Body of pancreas (tissue), 4 donors: ENCODE results near the gene PASK. TPM values are rescaled to one million over a fixed set of nuclear protein-coding genes. Genes with fewer than 3 reads are reported as not detected.

ENCODE experiments used
- ATAC-seq: fragments of 150-250 bp; one replicate; pipeline ENCODE4 v1.9.1; 2016
- DNase-seq, 4 donors: peaks; one replicate each; pipeline ENCODE4 v3.0.0-alpha.2; 2019
- H3K27ac ChIP-seq, 4 donors: fragments of 200-600 bp; sonication (generic); 1 replicate in 3 of 4; 2 replicates in 1 of 4; pipeline versions ENCODE4 v1.5.1 to v1.6.1; 2016 to 2019; ENCODE audit warnings: mild to moderate bottlenecking in 1 of 4, mixed read lengths in 1 of 4, moderate library complexity in 1 of 4
- H3K27me3 ChIP-seq, 2 donors: fragments of 200-600 bp; sonication (generic); one replicate each; pipeline ENCODE4 v1.6.0; 2016; ENCODE audit warnings: mild to moderate bottlenecking in 1 of 2
- H3K36me3 ChIP-seq, 2 donors: fragments of 200-600 bp; sonication (generic); replicated peaks in 1 of 2; 2 replicates each; pipeline ENCODE4 v1.5.1; 2016; ENCODE audit warnings: low read depth in 2 of 2; ENCODE audit not compliant: insufficient read depth in 1 of 2
- H3K4me1 ChIP-seq: fragments of 200-600 bp; sonication (generic); one replicate; pipeline ENCODE4 v1.6.0; 2016
- H3K4me3 ChIP-seq, 2 donors: fragments of 200-600 bp; sonication (generic); 1 replicate in 1 of 2; 2 replicates in 1 of 2; pipeline ENCODE4 v1.5.1; 2016 to 2019
- H3K9me3 ChIP-seq, 3 donors: fragments of 200-600 bp; sonication (generic); 1 replicate in 2 of 3; 2 replicates in 1 of 3; pipeline ENCODE4 v1.5.1; 2016
- CTCF ChIP-seq, 7 experiments: fragments of 450-650 bp in 4 of 7; fragments of 200-600 bp in 3 of 7; sonication (generic) in 3 of 7; IDR thresholded peaks; one replicate each; pipeline ENCODE4 v1.5.1; 2016 to 2019; ENCODE audit warnings: antibody characterized with exemption in 7 of 7
- POLR2A ChIP-seq, 3 donors: fragments of 450-650 bp; IDR thresholded peaks; one replicate each; pipeline ENCODE4 v1.6.1; 2016; ENCODE audit warnings: antibody characterized with exemption in 3 of 3, mild to moderate bottlenecking in 2 of 3
- WGBS, 2 donors: methylation state at CpG; one replicate each; pipeline ENCODE4 v1.1.5; 2017; 5-methylcytosine and 5-hydroxymethylcytosine counted together
- intact Hi-C: fragments of 100-400 bp; cut with DNase I; formaldehyde crosslinking; loops from one replicate; pipeline ENCODE4 v1.15.1; 2023
- total RNA-seq, 2 donors: library from RNA; depleted of rRNA; stranded (reverse); fragments of >200 nt; gene quantifications; one replicate each; pipeline ENCODE4 v1.1.0, GENCODE V29; 2016

PASK gene
- total RNA-seq, 2 donors from 2014 or later, result 7.5 to 15.8 TPM

GRCh38 chr2:241138471-241138870 lies 10.8 kb downstream of the PASK start:
- intact Hi-C loops, result no loop called here
- whole genome bisulfite sequencing, 2 donors, result 94 to 96% methylated on average over 14 to 16 of the region's 16 CpGs
- no peak for ATAC-seq
- H3K27ac ChIP-seq, result no peak overlapping the region
- H3K27me3 ChIP-seq, result no peaks in the 10 kb centered on the region
- TF ChIP-seq POLR2A (IDR thresholded peaks at IDR 0.05) (no peak), CTCF (IDR thresholded peaks at IDR 0.05) (no peak)
- H3K4me1 ChIP-seq, result no peaks in the 10 kb centered on the region
- H3K36me3 ChIP-seq, result peaks cover 0 to 5% of the 10 kb centered on the region in 2 donors
- no peak overlapping the region for H3K4me3 ChIP-seq
- no peaks in the 10 kb centered on the region for H3K9me3 ChIP-seq
- no peak for DNase-seq

- H3K36me3 ChIP-seq, result peaks cover 0 to 5% of the 10 kb centered on the region in 2 donors
- WGBS, 2 donors, result 90 to 92% methylated on average over 15 to 22 of the region's 24 CpGs
- no peak for ATAC-seq
These were observed 11.7 kb downstream of the PASK start for GRCh38 chr2:241137276-241138190.

GRCh38 chr2:241136661-241137260 lies 12.5 kb downstream of the PASK start:
- Histone ChIP-seq H3K9me3 (no peaks in the 10 kb centered on the region), H3K27me3 (no peaks in the 10 kb centered on the region), H3K36me3 (peaks cover 0 to 5% of the 10 kb centered on the region in 2 donors), H3K4me1 (no peaks in the 10 kb centered on the region), H3K4me3 (no peak overlapping the region), H3K27ac (no peak overlapping the region)
- TF ChIP-seq CTCF (IDR thresholded peaks at IDR 0.05), result no peak
- no peak for TF ChIP-seq POLR2A (IDR thresholded peaks at IDR 0.05)
- WGBS, 2 donors, result 89 to 96% methylated on average over 13 to 15 of the region's 25 CpGs
- ATAC-seq (no peak), DNase-seq (no peak)
- intact Hi-C loops, result no loop called here

More at GRCh38 chr2:241137276-241138190, 11.7 kb downstream of the PASK start:
- Histone ChIP-seq H3K4me1 (no peaks in the 10 kb centered on the region), H3K4me3 (no peak overlapping the region), H3K27ac (no peak overlapping the region), H3K27me3 (no peaks in the 10 kb centered on the region), H3K9me3 (no peaks in the 10 kb centered on the region)
- TF ChIP-seq CTCF (IDR thresholded peaks at IDR 0.05) (no peak), POLR2A (IDR thresholded peaks at IDR 0.05) (no peak)
- no peak for DNase-seq
- intact Hi-C loops, result no loop called here

GRCh38 chr2:241136191-241136590 lies 13.1 kb downstream of the PASK start:
- 91 to 99% methylated on average over 8 of the region's 8 CpGs for WGBS, 2 donors
- ATAC-seq (no peak), DNase-seq (no peak)
- Histone ChIP-seq H3K4me3 (no peak overlapping the region), H3K4me1 (no peaks in the 10 kb centered on the region), H3K36me3 (peaks cover 0 to 5% of the 10 kb centered on the region in 2 donors), H3K9me3 (no peaks in the 10 kb centered on the region), H3K27me3 (no peaks in the 10 kb centered on the region), H3K27ac (no peak overlapping the region)
- TF ChIP-seq POLR2A (IDR thresholded peaks at IDR 0.05) (no peak), CTCF (IDR thresholded peaks at IDR 0.05) (no peak)
- intact Hi-C loops, result no loop called here
